ENCODE results near the gene RNF11. TPM values are rescaled to one million over a fixed set of nuclear protein-coding genes. Genes with fewer than 3 reads are reported as not detected.
A peak's percentile ranks its signal among the peaks of the same experiment; 100 is the strongest.

Gene RNF11
- total RNA-seq, 4 donors from 2014 or later: 77.6 to 86.5 (median 85.3) TPM

GRCh38 chr1:51313961-51314777, 78.1 kb downstream of the RNF11 start:
- no peak overlapping the region for H3K4me3 ChIP-seq
- intact Hi-C loops (cut with DNase I; ENCODE audit: low total_unique reads): no loop called here
- TF ChIP-seq, protein P1, sequence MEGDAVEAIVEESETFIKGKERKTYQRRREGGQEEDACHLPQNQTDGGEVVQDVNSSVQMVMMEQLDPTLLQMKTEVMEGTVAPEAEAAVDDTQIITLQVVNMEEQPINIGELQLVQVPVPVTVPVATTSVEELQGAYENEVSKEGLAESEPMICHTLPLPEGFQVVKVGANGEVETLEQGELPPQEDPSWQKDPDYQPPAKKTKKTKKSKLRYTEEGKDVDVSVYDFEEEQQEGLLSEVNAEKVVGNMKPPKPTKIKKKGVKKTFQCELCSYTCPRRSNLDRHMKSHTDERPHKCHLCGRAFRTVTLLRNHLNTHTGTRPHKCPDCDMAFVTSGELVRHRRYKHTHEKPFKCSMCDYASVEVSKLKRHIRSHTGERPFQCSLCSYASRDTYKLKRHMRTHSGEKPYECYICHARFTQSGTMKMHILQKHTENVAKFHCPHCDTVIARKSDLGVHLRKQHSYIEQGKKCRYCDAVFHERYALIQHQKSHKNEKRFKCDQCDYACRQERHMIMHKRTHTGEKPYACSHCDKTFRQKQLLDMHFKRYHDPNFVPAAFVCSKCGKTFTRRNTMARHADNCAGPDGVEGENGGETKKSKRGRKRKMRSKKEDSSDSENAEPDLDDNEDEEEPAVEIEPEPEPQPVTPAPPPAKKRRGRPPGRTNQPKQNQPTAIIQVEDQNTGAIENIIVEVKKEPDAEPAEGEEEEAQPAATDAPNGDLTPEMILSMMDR (IDR thresholded peaks at IDR 0.05 in 4 of 5, conservative IDR thresholded peaks at IDR 0.05 in 1 of 5): no peak
- TF ChIP-seq POLR2A (IDR thresholded peaks at IDR 0.05): no peak
- DNase-seq (no peak), ATAC-seq (peak in 1 of 2 donors; percentile 46)
- in situ Hi-C loops (cut with MboI; ENCODE audit: low sequenced_read_pairs in 4 of 4): no loop called here
- H3K36me3 ChIP-seq: no peaks in the 10 kb centered on the region
- H3K9me3 ChIP-seq: no peaks in the 10 kb centered on the region
- no peaks in the 10 kb centered on the region for H3K27me3 ChIP-seq
- H3K27ac ChIP-seq: no peak overlapping the region
- no peaks in the 10 kb centered on the region for H3K4me1 ChIP-seq

DNA sequence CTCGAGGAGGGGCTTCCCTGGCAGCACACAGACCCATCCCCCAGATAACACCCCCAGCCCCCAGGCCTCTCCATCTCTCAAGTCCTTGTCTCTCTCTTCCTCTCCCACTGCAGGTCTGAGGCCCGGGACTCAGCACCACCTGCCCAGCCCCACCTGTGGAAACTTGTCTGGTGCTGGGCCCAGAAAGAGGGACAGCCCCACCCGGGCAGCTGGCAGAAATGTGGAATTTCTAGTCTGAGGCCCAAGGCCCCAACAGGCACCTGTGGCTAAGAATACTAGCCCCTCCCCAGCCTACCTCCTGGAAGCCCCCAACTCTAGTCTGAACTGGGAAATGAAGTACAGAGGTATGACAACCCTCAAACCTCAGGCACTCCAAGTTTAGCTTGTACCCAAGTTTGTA, 78.9 kb downstream of the RNF11 start:
- Histone ChIP-seq H3K36me3 (no peaks in the 10 kb centered on the region), H3K9me3 (no peaks in the 10 kb centered on the region), H3K27me3 (no peaks in the 10 kb centered on the region), H3K4me3 (no peak overlapping the region), H3K27ac (no peak overlapping the region), H3K4me1 (no peaks in the 10 kb centered on the region)
- no peak for TF ChIP-seq POLR2A (IDR thresholded peaks at IDR 0.05)
- TF ChIP-seq, protein P1 (IDR thresholded peaks at IDR 0.05 in 4 of 5, conservative IDR thresholded peaks at IDR 0.05 in 1 of 5): no peak
- ATAC-seq (no peak), DNase-seq (no peak)
- intact Hi-C loops (cut with DNase I; ENCODE audit: low total_unique reads): no loop called here
- in situ Hi-C loops (cut with MboI; ENCODE audit: low sequenced_read_pairs in 4 of 4): no loop called here

GRCh38 chr1:51316113-51316845, 80.2 kb downstream of the RNF11 start:
- in situ Hi-C loops (cut with MboI; ENCODE audit: low sequenced_read_pairs in 4 of 4): no loop called here
- DNase-seq: no peak
- no peaks in the 10 kb centered on the region for H3K9me3 ChIP-seq

DNA sequence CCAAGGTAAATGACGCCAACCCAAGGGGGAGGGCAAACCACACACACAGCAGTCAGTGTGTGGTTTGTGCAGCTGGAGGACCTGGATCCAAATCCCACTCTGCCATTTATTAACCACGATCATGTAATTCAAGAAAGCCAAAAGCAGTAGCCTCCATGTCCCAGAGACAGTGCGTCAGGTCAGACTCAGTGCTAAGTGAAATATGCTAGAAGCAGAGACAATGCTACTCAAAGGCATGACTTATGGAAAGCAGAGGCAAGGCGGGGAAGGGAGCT, 80.7 kb downstream of the RNF11 start:
- no peak for TF ChIP-seq POLR2A (IDR thresholded peaks at IDR 0.05)
- TF ChIP-seq, protein P1 (IDR thresholded peaks at IDR 0.05 in 4 of 5, conservative IDR thresholded peaks at IDR 0.05 in 1 of 5): no peak
- Histone ChIP-seq H3K9me3 (no peaks in the 10 kb centered on the region), H3K27me3 (no peaks in the 10 kb centered on the region), H3K4me3 (no peak overlapping the region), H3K36me3 (no peaks in the 10 kb centered on the region), H3K27ac (no peak overlapping the region), H3K4me1 (no peaks in the 10 kb centered on the region)
- no peak for DNase-seq
- in situ Hi-C loops (cut with MboI; ENCODE audit: low sequenced_read_pairs in 4 of 4): no loop called here
- ATAC-seq: no peak
- intact Hi-C loops (cut with DNase I; ENCODE audit: low total_unique reads): no loop called here

More at GRCh38 chr1:51316113-51316845, 80.2 kb downstream of the RNF11 start:
- no peak for ATAC-seq
- Histone ChIP-seq H3K27ac (no peak overlapping the region), H3K4me3 (no peak overlapping the region), H3K27me3 (no peaks in the 10 kb centered on the region), H3K4me1 (no peaks in the 10 kb centered on the region), H3K36me3 (no peaks in the 10 kb centered on the region)
- intact Hi-C loops (cut with DNase I; ENCODE audit: low total_unique reads): no loop called here
- TF ChIP-seq, protein P1 (IDR thresholded peaks at IDR 0.05 in 4 of 5, conservative IDR thresholded peaks at IDR 0.05 in 1 of 5): no peak

All from gastrocnemius medialis (tissue), 4 donors.